Neutrophil (primary cell): Measurements from ENCODE around the gene COL5A2.

Source experiments
- H3K27ac ChIP-seq: fragments of 200-600 bp; sonication (generic); 2 replicates; pipeline ENCODE4 v1.5.1; 2016; ENCODE audit warnings: mild to moderate bottlenecking, moderate library complexity
- H3K27me3 ChIP-seq: fragments of 200-600 bp; sonication (generic); 2 replicates; pipeline ENCODE4 v1.6.0; 2016; ENCODE audit warnings: mild to moderate bottlenecking
- H3K36me3 ChIP-seq: fragments of 200-600 bp; sonication (generic); 2 replicates; pipeline ENCODE4 v1.5.1; 2017
- H3K4me1 ChIP-seq, 2 experiments: fragments of 200-600 bp in 1 of 2; sonication (generic) in 1 of 2; 1 replicate in 1 of 2; 2 replicates in 1 of 2; pipeline versions ENCODE4 v1.5.1 to v1.6.1; 2013 to 2016; ENCODE audit warnings: low read depth in 1 of 2, low read length in 1 of 2, mild to moderate bottlenecking in 1 of 2, moderate library complexity in 1 of 2; ENCODE audit not compliant: control insufficient read depth in 1 of 2, insufficient read depth in 1 of 2
- H3K4me3 ChIP-seq, 2 experiments: fragments of 200-600 bp in 1 of 2; sonication (generic) in 1 of 2; 1 replicate in 1 of 2; 2 replicates in 1 of 2; pipeline ENCODE4 v1.5.1; 2013 to 2016; ENCODE audit warnings: low read depth in 1 of 2, low read length in 1 of 2, mild to moderate bottlenecking in 1 of 2, moderate library complexity in 1 of 2
- H3K9me3 ChIP-seq: fragments of 200-600 bp; sonication (generic); 2 replicates; pipeline ENCODE4 v1.5.1; 2016
- CTCF ChIP-seq: fragments of 200-600 bp; sonication (generic); IDR thresholded peaks from 2 replicates; pipeline ENCODE4 v1.5.1; 2016; ENCODE audit warnings: antibody characterized with exemption

Gene COL5A2

GRCh38 chr2:189095101-189095500 is 84.5 kb downstream of the COL5A2 start:
- H3K27ac ChIP-seq, result no peak overlapping the region
- H3K4me3 ChIP-seq, result no peak overlapping the region
- no peaks in the 10 kb centered on the region for H3K36me3 ChIP-seq
- TF ChIP-seq CTCF, result no peak
- no peaks in the 10 kb centered on the region for H3K9me3 ChIP-seq
- no peaks in the 10 kb centered on the region for H3K27me3 ChIP-seq
- H3K4me1 ChIP-seq, result no peaks in the 10 kb centered on the region

- Histone ChIP-seq H3K9me3 (no peaks in the 10 kb centered on the region), H3K4me3 (no peak overlapping the region), H3K4me1 (no peaks in the 10 kb centered on the region), H3K36me3 (no peaks in the 10 kb centered on the region), H3K27ac (no peak overlapping the region), H3K27me3 (no peaks in the 10 kb centered on the region)
- TF ChIP-seq CTCF, result no peak
These were observed 86.6 kb downstream of the COL5A2 start for GRCh38 chr2:189092936-189093335.

GRCh38 chr2:189091253-189091652 is 88.3 kb downstream of the COL5A2 start:
- Histone ChIP-seq H3K4me3 (no peak overlapping the region), H3K27ac (no peak overlapping the region), H3K9me3 (no peaks in the 10 kb centered on the region), H3K4me1 (no peaks in the 10 kb centered on the region), H3K36me3 (no peaks in the 10 kb centered on the region), H3K27me3 (no peaks in the 10 kb centered on the region)
- TF ChIP-seq CTCF, result no peak

- no peak overlapping the region for H3K4me3 ChIP-seq
- H3K27ac ChIP-seq, result no peak overlapping the region
- no peaks in the 10 kb centered on the region for H3K4me1 ChIP-seq
- no peak for TF ChIP-seq CTCF
- H3K9me3 ChIP-seq, result no peaks in the 10 kb centered on the region
- H3K27me3 ChIP-seq, result no peaks in the 10 kb centered on the region
- no peaks in the 10 kb centered on the region for H3K36me3 ChIP-seq
These were observed 90.9 kb downstream of the COL5A2 start for GRCh38 chr2:189088591-189089205.

GRCh38 chr2:189086710-189087109 is 92.9 kb downstream of the COL5A2 start:
- Histone ChIP-seq H3K36me3 (no peaks in the 10 kb centered on the region), H3K4me1 (no peaks in the 10 kb centered on the region), H3K9me3 (no peaks in the 10 kb centered on the region), H3K4me3 (no peak overlapping the region), H3K27me3 (no peaks in the 10 kb centered on the region), H3K27ac (no peak overlapping the region)
- no peak for TF ChIP-seq CTCF

GRCh38 chr2:189086250-189086649 is 93.3 kb downstream of the COL5A2 start:
- no peaks in the 10 kb centered on the region for H3K9me3 ChIP-seq
- H3K27me3 ChIP-seq, result no peaks in the 10 kb centered on the region
- H3K4me3 ChIP-seq, result no peak overlapping the region
- no peaks in the 10 kb centered on the region for H3K4me1 ChIP-seq
- no peaks in the 10 kb centered on the region for H3K36me3 ChIP-seq
- no peak for TF ChIP-seq CTCF
- H3K27ac ChIP-seq, result no peak overlapping the region
